Loucy (cell line): Measurements from ENCODE around the gene TLK1.

Source experiments
- H2AFZ ChIP-seq: fragments of 200-600 bp; sonication (generic); 2 replicates; pipeline ENCODE4 v1.6.0; 2016; ENCODE audit warnings: antibody characterized with exemption, mild to moderate bottlenecking, low read length, moderate library complexity
- H3F3A ChIP-seq: fragments of 200-600 bp; 2 replicates; pipeline ENCODE4 v1.6.0; 2016; ENCODE audit warnings: antibody characterized with exemption, low read depth, mild to moderate bottlenecking
- H3K27me3 ChIP-seq: fragments of 200-600 bp; sonication (generic); 2 replicates; pipeline ENCODE4 v1.6.1; 2014; ENCODE audit warnings: low read length, mild to moderate bottlenecking; ENCODE audit not compliant: insufficient read depth, poor library complexity, severe bottlenecking
- H3K36me3 ChIP-seq: fragments of 200-600 bp; sonication (generic); 2 replicates; pipeline ENCODE4 v1.6.1; 2016; ENCODE audit warnings: low read length; ENCODE audit not compliant: insufficient read depth
- H3K4me1 ChIP-seq: fragments of 200-600 bp; sonication (generic); 2 replicates; pipeline ENCODE4 v1.5.1; 2014; ENCODE audit warnings: low read length, mild to moderate bottlenecking; ENCODE audit not compliant: insufficient read depth, poor library complexity, severe bottlenecking
- H3K4me2 ChIP-seq: fragments of 200-600 bp; sonication (generic); 2 replicates; pipeline ENCODE4 v1.6.0; 2014; ENCODE audit warnings: antibody characterized with exemption, low read length, low read depth, mild to moderate bottlenecking; ENCODE audit not compliant: poor library complexity, severe bottlenecking
- H3K4me3 ChIP-seq: fragments of 200-600 bp; sonication (generic); 2 replicates; pipeline ENCODE4 v1.5.1; 2014; ENCODE audit warnings: low read length, mild to moderate bottlenecking, mixed read lengths; ENCODE audit not compliant: poor library complexity, severe bottlenecking
- H3K79me2 ChIP-seq: fragments of 200-600 bp; sonication (generic); 2 replicates; pipeline ENCODE4 v1.6.1; 2014; ENCODE audit warnings: low read length; ENCODE audit not compliant: insufficient read depth
- H3K9ac ChIP-seq: fragments of 200-600 bp; sonication (generic); 2 replicates; pipeline ENCODE4 v1.6.0; 2014; ENCODE audit warnings: mild to moderate bottlenecking, low read depth, low read length, moderate library complexity; ENCODE audit not compliant: poor library complexity, severe bottlenecking
- H3K9me2 ChIP-seq: fragments of 200-600 bp; sonication (generic); replicated peaks from 2 replicates; pipeline ENCODE4 v1.6.1; 2016; ENCODE audit warnings: low read depth, low read length, mixed read lengths
- H3K9me3 ChIP-seq: fragments of 200-600 bp; sonication (generic); 2 replicates; pipeline ENCODE4 v1.6.1; 2014; ENCODE audit warnings: mild to moderate bottlenecking, antibody characterized with exemption, low read length, low read depth; ENCODE audit not compliant: insufficient read depth
- H4K20me1 ChIP-seq: fragments of 200-600 bp; sonication (generic); 2 replicates; pipeline ENCODE4 v1.6.0; 2014; ENCODE audit warnings: antibody characterized with exemption, low read length, mild to moderate bottlenecking; ENCODE audit not compliant: insufficient read depth, poor library complexity, severe bottlenecking
- CTCF ChIP-seq: fragments of 200-600 bp; sonication (generic); conservative IDR thresholded peaks from 2 replicates; pipeline ENCODE4 v1.5.1; 2014; ENCODE audit warnings: mild to moderate bottlenecking, antibody characterized with exemption, low read length
- EZH2phosphoT487 ChIP-seq: fragments of 200-600 bp; IDR thresholded peaks from 2 replicates; pipeline ENCODE4 v1.6.1; 2018; ENCODE audit warnings: antibody characterized with exemption, mild to moderate bottlenecking, moderate library complexity, borderline replicate concordance

Gene TLK1

GRCh38 chr2:171187819-171188218, 27.1 kb upstream of the TLK1 start:
- H3K9ac ChIP-seq = no peak overlapping the region
- no peaks in the 10 kb centered on the region for H3K9me2 ChIP-seq
- no peak overlapping the region for H3K4me2 ChIP-seq
- H3K4me3 ChIP-seq = no peak overlapping the region
- H3K27me3 ChIP-seq = no peaks in the 10 kb centered on the region
- H3K9me3 ChIP-seq = no peaks in the 10 kb centered on the region
- no peak for TF ChIP-seq EZH2phosphoT487
- TF ChIP-seq CTCF = no peak
- H4K20me1 ChIP-seq = no peaks in the 10 kb centered on the region
- no peak overlapping the region for H2AFZ ChIP-seq
- H3K79me2 ChIP-seq = no peaks in the 10 kb centered on the region
- H3K36me3 ChIP-seq = no peaks in the 10 kb centered on the region
- peaks cover 4% of the 10 kb centered on the region for H3K4me1 ChIP-seq
- H3F3A ChIP-seq = no peaks in the 10 kb centered on the region

- no peaks in the 10 kb centered on the region for H3K27me3 ChIP-seq
- H3K9me2 ChIP-seq = no peaks in the 10 kb centered on the region
- no peak overlapping the region for H3K4me3 ChIP-seq
- H3K36me3 ChIP-seq = no peaks in the 10 kb centered on the region
- no peak for TF ChIP-seq CTCF
- no peak for TF ChIP-seq EZH2phosphoT487
- no peaks in the 10 kb centered on the region for H3K79me2 ChIP-seq
- no peak overlapping the region for H3K9ac ChIP-seq
- H3K4me1 ChIP-seq = peaks cover 4% of the 10 kb centered on the region
- no peak overlapping the region for H2AFZ ChIP-seq
- no peaks in the 10 kb centered on the region for H3K9me3 ChIP-seq
- H3F3A ChIP-seq = no peaks in the 10 kb centered on the region
- H4K20me1 ChIP-seq = no peaks in the 10 kb centered on the region
- H3K4me2 ChIP-seq = no peak overlapping the region
Measured at GRCh38 chr2:171187177-171187576, 26.5 kb upstream of the TLK1 start.

- H3K27me3 ChIP-seq = no peaks in the 10 kb centered on the region
- no peaks in the 10 kb centered on the region for H3F3A ChIP-seq
- no peaks in the 10 kb centered on the region for H4K20me1 ChIP-seq
- H3K4me1 ChIP-seq = peaks cover 4% of the 10 kb centered on the region
- no peaks in the 10 kb centered on the region for H3K36me3 ChIP-seq
- no peak overlapping the region for H3K4me3 ChIP-seq
- H3K9me2 ChIP-seq = no peaks in the 10 kb centered on the region
- no peaks in the 10 kb centered on the region for H3K9me3 ChIP-seq
- no peak overlapping the region for H3K4me2 ChIP-seq
- TF ChIP-seq CTCF (no peak), EZH2phosphoT487 (no peak)
- no peak overlapping the region for H3K9ac ChIP-seq
- H3K79me2 ChIP-seq = no peaks in the 10 kb centered on the region
- H2AFZ ChIP-seq = no peak overlapping the region
Measured at GRCh38 chr2:171185941-171186340, 25.2 kb upstream of the TLK1 start.
